Measurements from ENCODE around the gene NRARP. TPM values are rescaled to one million over a fixed set of nuclear protein-coding genes. Genes with fewer than 3 reads are reported as not detected.

NRARP gene
- total RNA-seq, 1 experiment from 2014 or later = 7.4 TPM

- H3K27me3 ChIP-seq (replicated peaks; ENCODE audit: insufficient read depth, low read depth, low read length, poor library complexity) = no peaks in the 10 kb centered on the region
Observed at GRCh38 chr9:137270929-137271695, 31.0 kb downstream of the NRARP start.

GRCh38 chr9:137269231-137269772 is 32.8 kb downstream of the NRARP start:
- POLR2A ChIA-PET (ENCODE audit: low non-redundant PET) = interaction anchor here (0.6 kb wide), 1 partner anchor 69 kb away, joined by 3 read pairs; no protein-coding TSS in a partner anchor
- Histone ChIP-seq H3K36me3 (ENCODE audit: insufficient read depth, low read length, poor library complexity, severe bottlenecking) (peaks cover 30% of the 10 kb centered on the region), H3K4me1 (ENCODE audit: insufficient read depth, low read length, poor library complexity, severe bottlenecking) (no peaks in the 10 kb centered on the region), H3K27me3 (replicated peaks; ENCODE audit: insufficient read depth, low read depth, low read length, poor library complexity) (no peaks in the 10 kb centered on the region), H3K4me3 (ENCODE audit: low read depth, low read length, poor library complexity, severe bottlenecking) (no peak overlapping the region), H3K9me3 (ENCODE audit: low read depth, low read length, poor library complexity, severe bottlenecking) (no peaks in the 10 kb centered on the region), H3K27ac (ENCODE audit: low read depth, low read length, poor library complexity, severe bottlenecking) (no peak overlapping the region)
- TF ChIP-seq, protein P1, sequence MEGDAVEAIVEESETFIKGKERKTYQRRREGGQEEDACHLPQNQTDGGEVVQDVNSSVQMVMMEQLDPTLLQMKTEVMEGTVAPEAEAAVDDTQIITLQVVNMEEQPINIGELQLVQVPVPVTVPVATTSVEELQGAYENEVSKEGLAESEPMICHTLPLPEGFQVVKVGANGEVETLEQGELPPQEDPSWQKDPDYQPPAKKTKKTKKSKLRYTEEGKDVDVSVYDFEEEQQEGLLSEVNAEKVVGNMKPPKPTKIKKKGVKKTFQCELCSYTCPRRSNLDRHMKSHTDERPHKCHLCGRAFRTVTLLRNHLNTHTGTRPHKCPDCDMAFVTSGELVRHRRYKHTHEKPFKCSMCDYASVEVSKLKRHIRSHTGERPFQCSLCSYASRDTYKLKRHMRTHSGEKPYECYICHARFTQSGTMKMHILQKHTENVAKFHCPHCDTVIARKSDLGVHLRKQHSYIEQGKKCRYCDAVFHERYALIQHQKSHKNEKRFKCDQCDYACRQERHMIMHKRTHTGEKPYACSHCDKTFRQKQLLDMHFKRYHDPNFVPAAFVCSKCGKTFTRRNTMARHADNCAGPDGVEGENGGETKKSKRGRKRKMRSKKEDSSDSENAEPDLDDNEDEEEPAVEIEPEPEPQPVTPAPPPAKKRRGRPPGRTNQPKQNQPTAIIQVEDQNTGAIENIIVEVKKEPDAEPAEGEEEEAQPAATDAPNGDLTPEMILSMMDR (conservative IDR thresholded peaks at IDR 0.05; ENCODE audit: low read depth, low read length) = no peak
- TF ChIP-seq EZH2 (IDR thresholded peaks at IDR 0.05; ENCODE audit: borderline replicate concordance, low read depth, low read length, poor library complexity, severe bottlenecking) = no peak
- intact Hi-C loops (cut with micrococcal nuclease; ENCODE audit: unreplicated experiment) = no loop called here
- no peak for DNase-seq (ENCODE audit: low spot score)
- CTCF ChIA-PET = no interaction called here
- BruUV-seq (replicated peaks) = no TSS peak

More at GRCh38 chr9:137270929-137271695, 31.0 kb downstream of the NRARP start:
- no peak for TF ChIP-seq EZH2 (IDR thresholded peaks at IDR 0.05; ENCODE audit: borderline replicate concordance, low read depth, low read length, poor library complexity, severe bottlenecking)
- TF ChIP-seq, protein P1 (conservative IDR thresholded peaks at IDR 0.05; ENCODE audit: low read depth, low read length) = no peak
- intact Hi-C loops (cut with micrococcal nuclease; ENCODE audit: unreplicated experiment) = no loop called here
- BruUV-seq (replicated peaks) = no TSS peak
- Histone ChIP-seq H3K4me1 (ENCODE audit: insufficient read depth, low read length, poor library complexity, severe bottlenecking) (no peaks in the 10 kb centered on the region), H3K27ac (ENCODE audit: low read depth, low read length, poor library complexity, severe bottlenecking) (no peak overlapping the region), H3K36me3 (ENCODE audit: insufficient read depth, low read length, poor library complexity, severe bottlenecking) (peaks cover 25% of the 10 kb centered on the region), H3K4me3 (ENCODE audit: low read depth, low read length, poor library complexity, severe bottlenecking) (no peak overlapping the region), H3K9me3 (ENCODE audit: low read depth, low read length, poor library complexity, severe bottlenecking) (no peaks in the 10 kb centered on the region)
- ChIA-PET POLR2A (ENCODE audit: low non-redundant PET) (no interaction called here), CTCF (no interaction called here)
- no peak for DNase-seq (ENCODE audit: low spot score)

GRCh38 chr9:137268538-137269201 is 33.4 kb downstream of the NRARP start:
- POLR2A ChIA-PET (ENCODE audit: low non-redundant PET) = interaction anchor here (0.6 kb wide), 1 partner anchor 70 kb away, joined by 3 read pairs; no protein-coding TSS in a partner anchor
- CTCF ChIA-PET = no interaction called here
- BruUV-seq (replicated peaks) = no TSS peak

More at GRCh38 chr9:137268538-137269201, 33.4 kb downstream of the NRARP start:
- no peaks in the 10 kb centered on the region for H3K27me3 ChIP-seq (replicated peaks; ENCODE audit: insufficient read depth, low read depth, low read length, poor library complexity)
- no peaks in the 10 kb centered on the region for H3K9me3 ChIP-seq (ENCODE audit: low read depth, low read length, poor library complexity, severe bottlenecking)
- no peak overlapping the region for H3K27ac ChIP-seq (ENCODE audit: low read depth, low read length, poor library complexity, severe bottlenecking)
- no peaks in the 10 kb centered on the region for H3K4me1 ChIP-seq (ENCODE audit: insufficient read depth, low read length, poor library complexity, severe bottlenecking)
- H3K36me3 ChIP-seq (ENCODE audit: insufficient read depth, low read length, poor library complexity, severe bottlenecking) = peaks cover 36% of the 10 kb centered on the region
- intact Hi-C loops (cut with micrococcal nuclease; ENCODE audit: unreplicated experiment) = no loop called here
- H3K4me3 ChIP-seq (ENCODE audit: low read depth, low read length, poor library complexity, severe bottlenecking) = no peak overlapping the region
- TF ChIP-seq EZH2 (IDR thresholded peaks at IDR 0.05; ENCODE audit: borderline replicate concordance, low read depth, low read length, poor library complexity, severe bottlenecking) = no peak
- TF ChIP-seq, protein P1 (conservative IDR thresholded peaks at IDR 0.05; ENCODE audit: low read depth, low read length) = no peak
- no peak for DNase-seq (ENCODE audit: low spot score)
